Measurements from ENCODE around the gene TUBA4A. TPM values are rescaled to one million over a fixed set of nuclear protein-coding genes. Genes with fewer than 3 reads are reported as not detected.
"Not testable (repeated sequence)": the region's sequence is repeated elsewhere in the genome, so short reads cannot be mapped to it uniquely, and the experiment has no call there.

The TUBA4A gene
- total RNA-seq, 1 donor from 2014 or later, result 235 TPM

DNA sequence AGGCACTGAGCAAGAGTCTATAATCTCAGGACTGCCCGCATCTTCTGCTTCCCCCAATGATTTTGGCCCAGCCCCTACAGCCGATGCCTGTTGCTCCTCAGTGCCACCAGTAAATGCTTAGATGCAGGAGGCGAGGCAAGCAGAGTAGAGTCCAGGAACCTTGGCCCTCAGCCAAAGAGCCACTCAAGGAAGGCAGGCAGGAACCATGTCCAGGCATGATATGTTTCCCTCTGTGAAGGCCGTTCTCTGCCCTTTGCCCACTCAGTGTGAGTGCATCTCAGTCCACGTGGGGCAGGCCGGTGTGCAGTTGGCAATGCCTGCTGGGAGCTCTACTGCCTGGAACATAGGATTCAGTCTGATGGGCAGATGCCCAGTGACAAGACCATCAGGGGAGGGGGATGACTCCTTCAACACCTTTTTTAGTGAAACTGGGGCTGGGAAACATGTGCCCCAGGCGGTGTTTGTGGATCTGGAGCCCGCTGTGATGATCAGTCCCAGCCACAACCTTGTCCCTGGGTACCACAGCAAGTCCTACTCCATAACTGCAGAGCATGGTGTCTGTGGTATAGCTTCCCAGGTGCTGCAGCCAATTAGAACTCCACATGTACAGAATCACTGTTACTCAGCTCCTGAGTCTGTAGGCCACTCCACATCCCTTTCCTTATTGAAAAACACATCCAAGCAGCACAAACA lies 15.8 kb upstream of the TUBA4A start:
- Mint-ChIP-seq H3K27ac (no peak overlapping the region), H3K4me1 (no peaks in the 10 kb centered on the region), H3K4me3 (no peak overlapping the region), H3K36me3 (ENCODE audit: low read depth) (no peaks in the 10 kb centered on the region), H3K27me3 (peaks cover 12% of the 10 kb centered on the region), H3K9me3 (no peaks in the 10 kb centered on the region)
- intact Hi-C loops (cut with micrococcal nuclease), result no loop called here
- no peak for DNase-seq

DNA sequence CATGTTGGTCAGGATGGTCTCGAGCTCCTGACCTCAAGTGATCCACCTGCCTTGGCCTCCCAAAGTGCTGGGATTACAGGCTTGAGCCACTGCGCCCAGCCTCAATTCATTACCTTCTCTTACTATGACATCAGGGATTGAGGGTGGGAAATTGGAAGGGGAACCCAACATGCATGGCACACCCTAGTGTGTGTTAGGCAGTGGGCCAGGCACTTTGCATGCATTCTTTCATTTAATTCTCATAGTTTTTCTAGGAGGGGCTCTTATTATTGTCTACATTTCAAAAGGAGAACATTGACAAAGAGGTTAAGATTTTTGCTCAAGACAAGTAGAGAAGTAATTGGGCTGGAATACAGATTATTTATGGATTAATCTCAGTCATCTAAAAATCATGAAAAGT lies 14.6 kb upstream of the TUBA4A start:
- peaks cover 12% of the 10 kb centered on the region for H3K27me3 Mint-ChIP-seq
- intact Hi-C loops (cut with micrococcal nuclease), result no loop called here
- H3K9me3 Mint-ChIP-seq, result no peaks in the 10 kb centered on the region
- no peaks in the 10 kb centered on the region for H3K4me1 Mint-ChIP-seq
- no peaks in the 10 kb centered on the region for H3K36me3 Mint-ChIP-seq (ENCODE audit: low read depth)
- no peak overlapping the region for H3K4me3 Mint-ChIP-seq
- no peak for DNase-seq
- no peak overlapping the region for H3K27ac Mint-ChIP-seq

DNA sequence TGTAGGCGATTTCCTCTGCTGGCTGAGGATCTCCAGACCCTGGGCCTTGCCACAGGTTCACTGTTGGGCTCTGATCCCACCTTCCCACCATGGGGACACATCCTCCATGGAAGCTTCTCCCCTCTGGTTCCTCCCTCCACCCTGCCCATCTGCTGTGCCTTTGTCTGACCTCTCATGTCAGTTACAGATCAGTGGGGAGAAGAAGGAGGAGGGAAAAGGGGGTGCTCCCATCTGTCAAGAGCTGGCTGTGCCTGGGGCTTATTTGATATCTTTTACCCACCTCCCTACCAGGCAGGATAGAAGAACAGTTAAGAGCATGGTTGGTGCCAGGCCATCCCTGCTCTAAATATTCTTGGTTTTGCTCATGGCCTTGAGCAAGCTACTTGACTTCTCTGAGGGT lies 13.2 kb upstream of the TUBA4A start:
- intact Hi-C loops (cut with micrococcal nuclease), result no loop called here
- no peak overlapping the region for H3K4me3 Mint-ChIP-seq
- no peaks in the 10 kb centered on the region for H3K36me3 Mint-ChIP-seq (ENCODE audit: low read depth)

DNA sequence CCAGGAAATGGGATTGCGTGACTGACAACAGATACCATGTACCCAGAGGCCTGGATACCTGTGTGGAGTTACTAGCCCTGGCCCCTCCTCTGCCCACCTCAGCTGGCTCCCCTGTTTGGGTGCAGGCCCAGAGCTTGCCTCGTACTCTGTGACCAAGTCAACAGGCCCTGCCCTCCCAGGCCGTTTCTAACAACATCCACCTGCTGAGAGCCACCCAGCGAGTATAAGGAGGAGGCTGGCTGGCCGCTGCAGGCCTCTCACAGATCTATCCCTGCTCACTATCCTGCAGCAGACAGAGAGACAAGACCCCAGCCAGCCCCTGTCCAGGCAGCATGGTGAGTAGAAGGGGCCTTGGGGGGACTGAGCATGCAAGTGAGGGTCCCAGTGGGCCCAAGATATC lies 12.5 kb upstream of the TUBA4A start:
- H3K4me3 Mint-ChIP-seq, result no peak overlapping the region
- no peaks in the 10 kb centered on the region for H3K9me3 Mint-ChIP-seq
- H3K27me3 Mint-ChIP-seq, result peaks cover 11% of the 10 kb centered on the region
- no peak for DNase-seq
- intact Hi-C loops (cut with micrococcal nuclease), result no loop called here
- no peak overlapping the region for H3K27ac Mint-ChIP-seq
- H3K36me3 Mint-ChIP-seq (ENCODE audit: low read depth), result no peaks in the 10 kb centered on the region
- H3K4me1 Mint-ChIP-seq, result no peaks in the 10 kb centered on the region

More for the DNA sequence above, 13.2 kb upstream of the TUBA4A start:
- peaks cover 11% of the 10 kb centered on the region for H3K27me3 Mint-ChIP-seq
- no peaks in the 10 kb centered on the region for H3K9me3 Mint-ChIP-seq
- H3K27ac Mint-ChIP-seq, result no peak overlapping the region
- DNase-seq, result no peak
- no peaks in the 10 kb centered on the region for H3K4me1 Mint-ChIP-seq

DNA sequence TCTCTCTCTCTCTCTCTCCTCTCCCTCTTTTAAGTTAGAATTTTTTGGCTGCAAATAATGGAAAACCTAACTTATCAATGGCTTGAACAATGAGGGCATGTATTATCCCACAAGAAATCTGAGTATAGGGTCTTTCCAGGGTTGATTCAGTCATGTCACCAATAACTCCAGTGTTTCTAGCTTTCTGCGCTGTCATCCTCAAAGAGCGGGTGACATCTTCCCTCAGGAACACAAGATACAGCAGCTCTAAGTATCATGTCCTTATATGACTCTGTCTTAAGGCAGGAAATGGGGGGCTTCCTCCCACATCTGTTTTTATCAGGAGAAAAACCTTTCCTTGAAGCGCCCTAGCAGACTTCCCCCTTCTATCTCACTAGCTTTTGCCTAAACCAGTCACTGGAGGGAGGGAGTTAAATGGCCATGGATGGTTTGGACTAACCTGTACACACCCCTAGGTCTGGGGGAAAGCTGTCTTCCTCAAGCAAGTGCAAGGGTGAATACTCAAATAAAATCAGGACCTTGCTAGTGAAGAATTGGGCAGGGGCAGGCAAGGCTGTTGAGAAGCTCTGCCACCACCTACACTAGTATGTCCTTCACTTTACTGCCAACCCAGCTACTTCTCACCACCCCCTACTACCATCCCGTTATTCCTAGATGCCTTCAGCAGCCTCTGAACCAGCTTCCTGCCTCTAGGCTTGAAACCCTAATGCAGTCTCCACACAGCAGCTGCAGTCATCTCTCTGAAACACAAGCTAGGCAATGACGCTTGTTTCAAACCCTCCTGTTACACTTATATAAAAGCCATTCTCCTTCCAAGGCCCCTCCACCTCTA lies 7.5 kb upstream of the TUBA4A start:
- Mint-ChIP-seq H3K36me3 (ENCODE audit: low read depth) (no peaks in the 10 kb centered on the region), H3K27me3 (peaks cover 18% of the 10 kb centered on the region), H3K4me1 (peaks cover 2% of the 10 kb centered on the region), H3K9me3 (no peaks in the 10 kb centered on the region), H3K27ac (no peak overlapping the region), H3K4me3 (no peak overlapping the region)
- intact Hi-C loops (cut with micrococcal nuclease), result no loop called here
- DNase-seq, result no peak

DNA sequence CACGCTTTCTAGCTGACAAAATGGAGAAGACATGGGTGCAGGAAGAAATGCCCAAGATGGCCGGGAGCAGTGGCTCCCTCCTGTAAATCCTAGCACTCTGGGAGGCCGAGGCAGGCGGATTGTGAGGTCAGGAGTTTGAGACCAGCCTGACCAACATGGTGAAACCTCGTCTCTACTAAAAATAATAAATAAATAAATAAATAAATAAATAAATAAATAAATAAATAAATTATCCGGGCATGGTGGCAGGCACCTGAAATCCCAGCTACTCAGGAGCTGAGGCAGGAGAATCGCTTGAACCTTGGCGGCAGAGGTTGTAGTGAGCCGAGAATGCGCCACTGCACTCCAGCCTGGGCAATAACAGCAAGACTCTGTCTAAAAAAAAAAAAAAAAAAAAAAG lies 5.2 kb upstream of the TUBA4A start:
- H3K9me3 Mint-ChIP-seq; DNase-seq; intact Hi-C loops (cut with micrococcal nuclease); H3K36me3 Mint-ChIP-seq (ENCODE audit: low read depth); H3K4me3 Mint-ChIP-seq; H3K27ac Mint-ChIP-seq: not testable (repeated sequence)
- Mint-ChIP-seq H3K4me1 (peaks cover 13% of the 10 kb centered on the region), H3K27me3 (peaks cover 18% of the 10 kb centered on the region)

DNA sequence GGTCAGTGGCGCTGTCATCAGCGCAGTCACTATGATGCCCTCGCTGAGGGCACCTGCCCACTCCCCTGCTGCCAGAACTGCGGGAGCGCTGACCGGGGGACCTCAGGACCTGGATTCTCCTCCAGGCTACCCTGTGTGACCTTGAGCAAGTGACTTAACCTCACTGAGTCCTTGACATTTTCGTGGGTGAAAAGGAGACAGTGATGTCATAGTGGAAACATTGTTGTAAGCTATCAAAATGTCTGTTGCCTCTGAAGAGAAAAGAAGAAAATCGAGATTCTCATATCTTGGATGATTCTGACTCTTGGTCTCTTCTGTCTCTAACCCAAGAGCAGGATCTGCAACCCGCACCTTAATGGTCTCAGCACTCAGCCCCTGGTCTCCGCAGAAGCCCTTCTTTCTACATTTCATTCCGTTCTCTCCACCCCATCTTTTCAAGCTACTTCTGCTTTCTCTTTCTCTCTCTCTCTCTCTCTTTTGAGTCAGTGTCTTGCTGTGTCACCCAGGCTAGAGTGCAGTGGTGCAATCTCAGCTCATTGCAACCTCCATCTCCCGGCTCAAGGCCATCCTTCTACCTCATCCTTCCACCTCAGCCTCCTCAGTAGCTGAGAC lies 978 bp upstream of the TUBA4A start:
- Mint-ChIP-seq H3K27ac (peak overlapping the region; percentile 91), H3K4me3 (peak overlapping the region; percentile 80), H3K9me3 (no peaks in the 10 kb centered on the region), H3K36me3 (ENCODE audit: low read depth) (peaks cover 32% of the 10 kb centered on the region), H3K27me3 (peaks cover 3% of the 10 kb centered on the region), H3K4me1 (peaks cover 40% of the 10 kb centered on the region)
- intact Hi-C loops (cut with micrococcal nuclease), result loop anchor here (1.0 to 5.0 kb wide), 4 partner anchors 94 to 687 kb away; partner anchors contain the start of genes CNOT9, NHEJ1 and USP37
- peak; percentile 85 for DNase-seq

DNA sequence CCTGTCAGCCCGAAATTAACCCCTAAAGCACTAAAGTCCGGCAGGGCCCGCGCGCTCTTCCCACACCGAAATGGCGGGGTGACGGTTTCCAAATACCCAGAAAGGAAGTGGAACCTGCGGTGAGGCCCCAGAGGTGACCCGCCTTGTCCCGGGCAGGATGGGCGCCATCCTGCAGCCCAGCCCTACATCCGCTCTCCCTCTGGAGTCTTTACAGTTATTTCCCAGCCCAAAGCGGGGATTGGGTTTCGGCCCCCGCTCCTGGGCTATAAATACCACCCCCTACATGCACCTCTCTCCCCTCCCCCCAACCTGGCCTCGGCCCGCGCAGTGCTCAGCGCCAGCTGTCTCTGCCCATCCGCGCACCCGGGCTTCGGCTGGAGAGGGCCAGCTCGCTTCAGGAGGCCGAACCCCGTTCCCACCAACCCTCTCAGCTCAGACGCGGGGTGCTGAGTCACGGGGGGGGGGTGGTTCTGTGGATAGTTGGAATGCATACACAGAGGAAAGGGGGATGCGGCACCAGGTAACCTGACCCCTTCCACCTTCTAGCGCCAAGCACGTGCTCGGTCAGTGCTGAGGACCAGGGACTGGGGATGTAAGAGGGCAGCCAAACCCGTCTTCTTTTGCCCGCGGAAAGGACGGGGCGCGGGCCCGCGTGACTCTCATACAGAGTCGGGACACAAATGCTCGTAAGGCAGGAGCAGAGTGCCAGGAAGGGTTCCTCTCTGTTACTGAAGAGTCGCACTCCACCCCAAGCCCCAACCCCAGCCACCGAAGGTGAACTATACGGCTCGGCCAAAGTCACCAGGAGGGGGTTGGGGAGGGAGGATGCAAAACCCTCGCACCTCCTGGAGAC lies 592 bp downstream of the TUBA4A start, which contains the start of gene TUBA4B:
Gene TUBA4B, plus strand, starts transcription at position 344 of the 853 bp plus-strand sequence. Its CDS starts 165 bp downstream, at position 509.
- Mint-ChIP-seq H3K4me3 (peak within 1 kb of the TSS; percentile 80), H3K4me1 (peaks cover 55% of the 10 kb centered on the region), H3K27ac (peak within 1 kb of the TSS; percentile 91), H3K36me3 (ENCODE audit: low read depth) (peaks cover 48% of the 10 kb centered on the region), H3K27me3 (no peaks in the 10 kb centered on the region), H3K9me3 (no peaks in the 10 kb centered on the region)
- intact Hi-C loops (cut with micrococcal nuclease), result loop anchor here (1.0 to 5.0 kb wide), 9 partner anchors 8 to 686 kb away; partner anchors contain the start of genes ANKZF1, ATG9A, CHPF and CNOT9
- DNase-seq, result peak; percentile 89

DNA sequence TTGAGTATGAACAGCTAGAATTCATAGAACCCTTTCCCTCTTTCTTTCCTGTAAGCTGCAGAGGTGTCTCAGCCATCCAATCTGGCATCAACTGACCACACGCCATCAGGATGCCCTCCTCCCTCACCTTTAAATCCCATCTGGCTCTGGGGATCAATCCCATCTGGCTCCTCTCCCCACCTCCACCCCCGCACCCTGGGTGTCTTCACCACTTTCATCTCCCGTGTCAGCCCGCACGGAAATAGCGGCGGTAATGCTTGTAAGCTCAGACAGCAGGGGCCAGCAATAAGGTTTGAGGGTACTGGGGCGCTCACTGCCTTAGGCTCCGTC lies 1.2 kb downstream of the TUBA4A start:
- Mint-ChIP-seq H3K4me1 (peaks cover 61% of the 10 kb centered on the region), H3K9me3 (no peaks in the 10 kb centered on the region), H3K4me3 (peak overlapping the region; percentile 80), H3K27me3 (no peaks in the 10 kb centered on the region), H3K36me3 (ENCODE audit: low read depth) (peaks cover 52% of the 10 kb centered on the region), H3K27ac (peak overlapping the region; percentile 91)
- intact Hi-C loops (cut with micrococcal nuclease), result loop anchor here (5.0 kb wide), 1 partner anchor 685 kb away; the partner anchor contains the start of genes CNOT9 and USP37
- DNase-seq, result no peak

DNA sequence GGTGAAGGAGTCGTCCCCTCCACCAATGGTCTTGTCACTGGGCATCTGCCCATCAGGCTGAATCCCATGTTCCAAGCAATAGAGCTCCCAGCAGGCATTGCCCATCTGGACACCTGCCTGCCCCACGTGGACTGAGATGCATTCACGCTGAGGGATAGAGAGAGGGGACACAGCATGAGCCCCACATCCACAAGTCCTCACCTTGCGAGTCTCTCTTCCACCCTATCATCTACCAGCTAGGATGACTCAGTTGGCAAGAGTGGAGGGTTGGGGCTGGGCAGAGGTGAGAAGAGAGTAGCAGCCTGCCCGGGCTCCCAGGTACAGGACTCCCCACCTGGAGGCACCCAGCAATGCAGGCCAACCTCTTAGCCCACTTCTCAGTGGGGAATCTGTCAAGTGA lies 1.6 kb downstream of the TUBA4A start:
- intact Hi-C loops (cut with micrococcal nuclease), result loop anchor here (5.0 kb wide), 1 partner anchor 685 kb away; the partner anchor contains the start of genes CNOT9 and USP37
- H3K27ac Mint-ChIP-seq, result peak overlapping the region; percentile 91
- H3K9me3 Mint-ChIP-seq, result no peaks in the 10 kb centered on the region
- H3K27me3 Mint-ChIP-seq, result no peaks in the 10 kb centered on the region
- DNase-seq, result peak; percentile 71
- H3K36me3 Mint-ChIP-seq (ENCODE audit: low read depth), result peaks cover 54% of the 10 kb centered on the region
- H3K4me3 Mint-ChIP-seq, result peak overlapping the region; percentile 80
- peaks cover 66% of the 10 kb centered on the region for H3K4me1 Mint-ChIP-seq

DNA sequence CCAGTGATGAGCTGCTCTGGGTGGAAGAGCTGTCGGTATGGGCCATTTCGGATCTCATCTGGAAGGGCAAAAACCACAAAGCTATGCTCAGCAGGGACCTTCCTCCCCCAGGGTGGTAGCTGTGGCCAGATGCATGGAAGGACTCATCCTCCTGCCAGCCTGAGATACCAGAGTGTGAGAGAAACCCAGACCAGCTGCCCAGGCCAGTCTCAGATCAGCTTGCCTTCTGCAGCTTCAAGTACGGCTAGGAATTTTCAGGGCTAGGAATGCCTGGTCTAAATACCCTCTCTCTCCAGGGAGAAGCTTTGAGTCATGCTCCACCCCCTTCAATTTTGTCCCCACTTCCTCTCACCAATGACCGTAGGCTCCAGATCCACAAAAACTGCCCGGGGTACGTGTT lies 2.1 kb downstream of the TUBA4A start:
- H3K4me1 Mint-ChIP-seq, result peaks cover 70% of the 10 kb centered on the region
- peak overlapping the region; percentile 91 for H3K27ac Mint-ChIP-seq
- H3K27me3 Mint-ChIP-seq, result no peaks in the 10 kb centered on the region
- DNase-seq, result no peak
- peaks cover 57% of the 10 kb centered on the region for H3K36me3 Mint-ChIP-seq (ENCODE audit: low read depth)
- H3K9me3 Mint-ChIP-seq, result no peaks in the 10 kb centered on the region
- H3K4me3 Mint-ChIP-seq, result peak overlapping the region; percentile 80
- intact Hi-C loops (cut with micrococcal nuclease), result loop anchor here (5.0 kb wide), 1 partner anchor 684 kb away; the partner anchor contains the start of genes CNOT9 and USP37

DNA sequence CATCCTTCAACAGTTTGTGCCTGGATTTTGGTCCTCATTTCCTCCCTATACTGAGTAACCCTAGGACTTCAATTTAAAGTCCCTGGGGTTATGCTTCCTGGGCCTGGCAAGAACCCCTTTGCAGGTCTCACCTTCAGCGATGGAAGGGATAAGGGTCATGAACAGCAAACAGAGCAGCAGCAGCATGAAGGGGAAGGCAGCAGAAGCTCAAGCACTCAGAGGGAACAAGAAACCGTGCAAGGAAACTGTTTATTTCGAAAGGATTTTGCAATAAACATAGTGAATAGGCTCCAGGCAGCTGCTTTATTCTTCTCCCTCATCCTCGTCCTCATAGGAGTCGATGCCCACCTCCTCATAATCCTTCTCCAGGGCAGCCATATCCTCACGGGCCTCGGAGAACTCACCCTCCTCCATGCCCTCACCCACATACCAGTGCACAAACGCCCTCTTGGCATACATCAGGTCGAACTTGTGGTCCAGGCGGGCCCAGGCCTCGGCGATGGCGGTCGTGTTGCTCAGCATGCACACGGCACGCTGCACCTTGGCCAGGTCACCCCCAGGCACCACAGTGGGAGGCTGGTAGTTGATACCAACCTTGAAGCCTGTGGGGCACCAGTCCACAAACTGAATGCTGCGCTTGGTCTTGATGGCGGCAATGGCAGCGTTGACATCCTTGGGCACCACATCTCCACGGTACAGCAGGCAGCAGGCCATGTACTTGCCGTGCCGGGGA lies 3.5 kb downstream of the TUBA4A start:
- Mint-ChIP-seq H3K9me3 (no peaks in the 10 kb centered on the region), H3K4me1 (peaks cover 72% of the 10 kb centered on the region), H3K27ac (peak overlapping the region; percentile 91), H3K27me3 (no peaks in the 10 kb centered on the region), H3K4me3 (peak overlapping the region; percentile 80), H3K36me3 (ENCODE audit: low read depth) (peaks cover 61% of the 10 kb centered on the region)
- peak; percentile 69 for DNase-seq
- intact Hi-C loops (cut with micrococcal nuclease), result loop anchor here (5.0 kb wide), 1 partner anchor 683 kb away; the partner anchor contains the start of genes CNOT9 and USP37
